HG03575 (cell line): ENCODE results near the gene STK17A.

Source experiments
- ATAC-seq: cut with Tn5 transposase; IDR thresholded peaks from one replicate; pipeline ENCODE4 v1.9.1; 2021; ENCODE audit not compliant: unreplicated experiment, insufficient number of reproducible peaks, low FRiP score; ENCODE audit errors: extremely low read depth

STK17A gene

GRCh38 chr7:43582503-43583423 is at the start of gene STK17A:
STK17A (plus strand) TSS chr7:43583108; CDS start chr7:43583244, 136 bp downstream.
- ATAC-seq: peak; percentile 27

- ATAC-seq: no peak
Observed at GRCh38 chr7:43533801-43534479, 49.0 kb upstream of the STK17A start.

- no peak for ATAC-seq
Observed at GRCh38 chr7:43535031-43535451, 47.9 kb upstream of the STK17A start.

- no peak for ATAC-seq
Observed at GRCh38 chr7:43535810-43536585, 46.9 kb upstream of the STK17A start.

GRCh38 chr7:43536773-43537172 is 46.1 kb upstream of the STK17A start:
- ATAC-seq: no peak

GRCh38 chr7:43537765-43538403 is 45.0 kb upstream of the STK17A start:
- ATAC-seq: no peak

- no peak for ATAC-seq
Observed at GRCh38 chr7:43538404-43538771, 44.5 kb upstream of the STK17A start.

GRCh38 chr7:43540471-43540870 is 42.4 kb upstream of the STK17A start:
- no peak for ATAC-seq

GRCh38 chr7:43542716-43543115 is 40.2 kb upstream of the STK17A start:
- ATAC-seq: no peak

- ATAC-seq: no peak
Observed at GRCh38 chr7:43546231-43546630, 36.7 kb upstream of the STK17A start.

- no peak for ATAC-seq
Observed at GRCh38 chr7:43550427-43550826, 32.5 kb upstream of the STK17A start.

- no peak for ATAC-seq
Observed at GRCh38 chr7:43552122-43552521, 30.8 kb upstream of the STK17A start.

GRCh38 chr7:43553999-43554398 is 28.9 kb upstream of the STK17A start:
- ATAC-seq: no peak

- ATAC-seq: no peak
Observed at GRCh38 chr7:43554423-43554822, 28.5 kb upstream of the STK17A start.

- no peak for ATAC-seq
Observed at GRCh38 chr7:43557831-43558495, 24.9 kb upstream of the STK17A start.

- no peak for ATAC-seq
Observed at GRCh38 chr7:43559171-43559945, 23.6 kb upstream of the STK17A start.

GRCh38 chr7:43559946-43560335 is 23.0 kb upstream of the STK17A start:
- no peak for ATAC-seq

GRCh38 chr7:43560742-43561330 is 22.1 kb upstream of the STK17A start:
- no peak for ATAC-seq
